ENCODE measurements around the gene PDLIM4.

Gene PDLIM4

GRCh38 chr5:132310141-132310834 lies 52.8 kb downstream of the PDLIM4 start:
- TF ChIP-seq CTCF (IDR thresholded peaks at IDR 0.05; ENCODE audit: extremely low read depth, insufficient read depth, missing control alignments) = no peak
- in situ Hi-C loops (cut with MboI; ENCODE audit: low pct_unique_long_range_greater_than_20kb, low sequenced_read_pairs, unreplicated experiment) = no loop called here
- no peak for DNase-seq (ENCODE audit: low spot score)

GRCh38 chr5:132313366-132313765 lies 55.9 kb downstream of the PDLIM4 start:
- TF ChIP-seq CTCF (IDR thresholded peaks at IDR 0.05; ENCODE audit: extremely low read depth, insufficient read depth, missing control alignments) = no peak
- no peak for DNase-seq (ENCODE audit: low spot score)
- in situ Hi-C loops (cut with MboI; ENCODE audit: low pct_unique_long_range_greater_than_20kb, low sequenced_read_pairs, unreplicated experiment) = no loop called here

- in situ Hi-C loops (cut with MboI; ENCODE audit: low pct_unique_long_range_greater_than_20kb, low sequenced_read_pairs, unreplicated experiment) = no loop called here
- no peak for DNase-seq (ENCODE audit: low spot score)
- TF ChIP-seq CTCF (IDR thresholded peaks at IDR 0.05; ENCODE audit: extremely low read depth, insufficient read depth, missing control alignments) = no peak
Measured at GRCh38 chr5:132313961-132314432, 56.5 kb downstream of the PDLIM4 start.

- in situ Hi-C loops (cut with MboI; ENCODE audit: low pct_unique_long_range_greater_than_20kb, low sequenced_read_pairs, unreplicated experiment) = no loop called here
- TF ChIP-seq CTCF (IDR thresholded peaks at IDR 0.05; ENCODE audit: extremely low read depth, insufficient read depth, missing control alignments) = no peak
- no peak for DNase-seq (ENCODE audit: low spot score)
Measured at GRCh38 chr5:132315529-132316067, 58.1 kb downstream of the PDLIM4 start.

GRCh38 chr5:132319975-132320374 lies 62.5 kb downstream of the PDLIM4 start:
- no peak for DNase-seq (ENCODE audit: low spot score)
- in situ Hi-C loops (cut with MboI; ENCODE audit: low pct_unique_long_range_greater_than_20kb, low sequenced_read_pairs, unreplicated experiment) = no loop called here
- no peak for TF ChIP-seq CTCF (IDR thresholded peaks at IDR 0.05; ENCODE audit: extremely low read depth, insufficient read depth, missing control alignments)

GRCh38 chr5:132321109-132321721 lies 63.7 kb downstream of the PDLIM4 start:
- in situ Hi-C loops (cut with MboI; ENCODE audit: low pct_unique_long_range_greater_than_20kb, low sequenced_read_pairs, unreplicated experiment) = no loop called here
- TF ChIP-seq CTCF (IDR thresholded peaks at IDR 0.05; ENCODE audit: extremely low read depth, insufficient read depth, missing control alignments) = no peak
- DNase-seq (ENCODE audit: low spot score) = no peak
